Measurements from ENCODE around the gene KRTAP5-4.

The KRTAP5-4 gene

DNA sequence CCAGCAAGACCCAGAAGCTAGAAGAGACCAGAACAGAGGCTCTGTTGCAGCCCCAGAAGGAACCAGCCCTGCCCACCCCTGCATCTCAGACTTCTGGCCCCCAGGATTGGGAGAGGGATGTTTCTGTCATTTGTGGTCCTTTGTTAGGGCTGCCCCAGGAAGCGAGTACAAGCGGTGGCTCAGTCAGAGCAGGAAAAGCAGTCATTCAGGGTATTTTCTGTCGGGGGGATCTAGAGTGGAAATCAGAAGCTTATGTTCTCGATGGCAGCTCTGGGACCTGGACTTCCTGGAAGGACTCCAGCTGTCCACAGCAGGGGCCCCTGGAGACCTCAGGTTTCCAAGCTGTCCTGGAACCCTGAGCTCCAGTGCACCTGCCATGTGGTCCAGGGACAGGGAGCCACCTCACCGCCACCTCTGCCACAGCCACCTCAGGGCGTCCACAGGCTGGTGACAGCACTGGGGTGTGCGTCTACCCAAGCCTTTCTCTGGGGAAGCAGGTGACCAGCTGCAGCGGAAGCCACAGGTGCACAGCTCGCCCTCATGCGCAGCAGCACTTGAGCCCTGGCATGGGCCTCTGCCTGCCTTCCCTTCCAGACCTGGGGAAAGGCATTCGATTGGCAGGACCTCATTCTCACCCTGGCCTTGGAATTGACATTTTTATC, 10.2 kb upstream of the KRTAP5-4 start:
- DNase-seq (ENCODE audit: low read depth), result no peak
- no peak for TF ChIP-seq CTCF (IDR thresholded peaks at IDR 0.05; ENCODE audit: low read length, missing control alignments)
- no peak overlapping the region for H3K4me3 ChIP-seq (replicated peaks; ENCODE audit: low read depth, low read length)

GRCh38 chr11:1631066-1631568, 9.2 kb upstream of the KRTAP5-4 start:
- TF ChIP-seq CTCF (IDR thresholded peaks at IDR 0.05; ENCODE audit: low read length, missing control alignments), result no peak
- DNase-seq (ENCODE audit: low read depth), result no peak
- H3K4me3 ChIP-seq (replicated peaks; ENCODE audit: low read depth, low read length), result no peak overlapping the region

DNA sequence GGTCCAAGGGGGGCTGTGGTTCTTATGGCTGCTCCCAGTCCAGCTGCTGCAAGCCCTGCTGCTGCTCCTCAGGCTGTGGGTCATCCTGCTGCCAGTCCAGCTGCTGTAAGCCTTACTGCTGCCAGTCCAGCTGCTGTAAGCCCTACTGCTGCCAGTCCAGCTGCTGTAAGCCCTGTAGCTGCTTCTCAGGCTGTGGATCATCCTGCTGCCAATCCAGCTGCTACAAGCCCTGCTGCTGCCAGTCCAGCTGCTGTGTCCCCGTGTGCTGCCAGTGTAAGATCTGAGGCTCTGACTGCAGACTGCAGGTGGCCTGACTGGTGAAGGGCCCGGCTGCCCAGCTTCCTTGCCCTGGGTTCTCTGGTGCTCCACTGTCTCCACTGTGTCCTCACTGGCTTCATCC, 8.3 kb upstream of the KRTAP5-4 start:
- no peak for DNase-seq (ENCODE audit: low read depth)

DNA sequence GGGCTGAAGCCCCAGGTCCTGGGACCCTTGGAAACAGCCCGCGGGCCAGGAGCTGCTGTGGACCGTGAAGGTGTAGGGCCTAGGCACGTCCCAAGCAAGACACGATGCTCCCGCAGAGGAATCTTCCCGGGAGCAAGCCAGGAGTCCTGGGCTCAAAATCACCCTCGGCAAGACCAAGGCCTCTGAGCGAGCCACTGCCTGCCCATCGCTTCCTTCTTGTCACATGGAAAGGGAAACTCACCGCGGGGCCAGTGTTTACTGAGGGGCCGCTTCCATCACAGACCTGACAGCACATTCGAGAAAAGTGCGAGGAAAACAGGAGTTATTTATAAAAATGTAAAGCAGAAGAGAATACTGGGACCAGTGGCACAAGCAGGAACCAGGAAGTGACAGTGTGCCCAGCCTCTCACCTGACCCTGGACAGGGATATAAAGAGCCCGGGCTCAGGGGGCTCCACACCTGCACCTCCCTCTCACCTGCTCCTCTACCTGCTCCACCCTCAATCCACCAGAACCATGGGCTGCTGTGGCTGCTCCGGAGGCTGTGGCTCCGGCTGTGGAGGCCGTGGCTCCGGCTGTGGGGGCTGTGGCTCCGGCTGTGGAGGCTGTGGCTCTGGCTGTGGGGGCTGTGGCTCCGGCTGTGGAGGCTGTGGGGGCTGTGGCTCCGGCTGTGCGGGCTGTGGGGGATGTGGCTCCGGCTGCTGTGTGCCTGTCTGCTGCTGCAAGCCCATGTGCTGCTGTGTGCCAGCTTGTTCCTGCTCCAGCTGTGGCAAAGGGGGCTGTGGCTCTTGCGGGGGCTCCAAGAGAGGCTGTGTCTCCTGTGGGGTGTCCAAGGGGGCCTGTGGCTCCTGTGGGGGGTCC, 7.6 kb upstream of the KRTAP5-4 start, which contains the start of gene KRTAP5-5:
KRTAP5-5 (plus strand) TSS at position 450 of the 860 bp plus-strand sequence; CDS start at position 516, 66 bp downstream.
- no peak within 1 kb of the TSS for H3K4me3 ChIP-seq (replicated peaks; ENCODE audit: low read depth, low read length)
- no peak for DNase-seq (ENCODE audit: low read depth)
- no peak for TF ChIP-seq CTCF (IDR thresholded peaks at IDR 0.05; ENCODE audit: low read length, missing control alignments)

More for the DNA sequence above, 8.3 kb upstream of the KRTAP5-4 start:
- TF ChIP-seq CTCF (IDR thresholded peaks at IDR 0.05; ENCODE audit: low read length, missing control alignments), result no peak
- no peak overlapping the region for H3K4me3 ChIP-seq (replicated peaks; ENCODE audit: low read depth, low read length)

DNA sequence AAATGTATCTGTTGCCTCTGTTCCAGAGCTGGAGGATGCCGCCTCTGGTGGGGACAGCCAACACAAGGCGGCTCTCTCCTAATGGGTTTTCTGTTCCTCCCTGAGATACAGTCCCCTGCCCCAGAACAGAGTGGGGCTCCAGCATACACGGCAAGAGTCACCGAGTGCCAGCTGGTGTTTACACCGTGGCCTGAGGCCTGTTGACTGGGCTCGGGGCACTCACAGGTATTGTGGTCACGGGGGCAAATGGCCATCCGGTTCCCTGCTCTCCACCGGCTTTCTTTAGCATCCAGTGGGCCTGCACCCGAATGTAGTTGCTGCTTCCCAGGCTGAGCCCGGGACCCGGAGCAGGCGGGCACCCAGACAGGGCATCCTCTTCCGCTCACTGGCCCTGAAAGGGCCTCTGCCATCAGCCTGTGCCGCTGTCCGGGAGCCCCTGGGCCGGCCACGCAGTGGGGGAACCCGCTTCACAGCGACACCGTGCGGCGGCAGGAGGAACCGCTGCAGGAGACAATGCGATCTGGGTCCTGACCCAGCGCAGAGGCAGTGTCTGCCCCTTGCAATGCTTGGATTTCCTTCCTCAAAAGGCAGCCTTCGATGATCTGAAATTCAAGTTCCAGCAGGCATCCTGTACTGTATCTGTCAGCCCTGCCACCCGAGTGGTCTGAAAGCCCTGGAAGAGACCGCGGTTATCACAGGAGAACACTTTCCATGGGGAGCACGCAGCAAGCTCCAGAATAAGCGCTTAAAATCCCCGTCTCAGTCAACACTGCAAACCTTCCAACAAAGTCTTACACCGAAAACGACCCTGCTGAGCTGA, 6.8 kb upstream of the KRTAP5-4 start:
- H3K4me3 ChIP-seq (replicated peaks; ENCODE audit: low read depth, low read length), result no peak overlapping the region
- peak; percentile 86 for TF ChIP-seq CTCF (IDR thresholded peaks at IDR 0.05; ENCODE audit: low read length, missing control alignments)
- DNase-seq (ENCODE audit: low read depth), result peak; percentile 29

- no peak for TF ChIP-seq CTCF (IDR thresholded peaks at IDR 0.05; ENCODE audit: low read length, missing control alignments)
- no peak overlapping the region for H3K4me3 ChIP-seq (replicated peaks; ENCODE audit: low read depth, low read length)
- no peak for DNase-seq (ENCODE audit: low read depth)
Observed at GRCh38 chr11:1625541-1625940, 3.6 kb upstream of the KRTAP5-4 start.
